ENCODE data around the gene TOB1.
A peak's percentile ranks its signal among the peaks of the same experiment; 100 is the strongest.

Gene TOB1

GRCh38 chr17:50866261-50866949 is at the start of gene TOB1:
Gene TOB1 (minus strand): TSS chr17:50866354. CDS start chr17:50864017, 2,337 bp downstream.
- peak; percentile 93 to 94 for DNase-seq (ENCODE audit: low read depth in 2 of 2)

- DNase-seq (ENCODE audit: low read depth in 2 of 2): no peak
Measured at GRCh38 chr17:50914505-50915063, 48.4 kb upstream of the TOB1 start.

- DNase-seq (ENCODE audit: low read depth in 2 of 2): no peak
Measured at GRCh38 chr17:50913120-50913519, 47.0 kb upstream of the TOB1 start.

GRCh38 chr17:50911890-50912289 is 45.7 kb upstream of the TOB1 start:
- no peak for DNase-seq (ENCODE audit: low read depth in 2 of 2)

GRCh38 chr17:50911450-50911849 is 45.3 kb upstream of the TOB1 start:
- no peak for DNase-seq (ENCODE audit: low read depth in 2 of 2)

GRCh38 chr17:50909765-50910605 is 43.8 kb upstream of the TOB1 start:
- DNase-seq (ENCODE audit: low read depth in 2 of 2): peak; percentile 39 to 50

GRCh38 chr17:50908860-50909764 is 43.0 kb upstream of the TOB1 start:
- no peak for DNase-seq (ENCODE audit: low read depth in 2 of 2)

- DNase-seq (ENCODE audit: low read depth in 2 of 2): no peak
Measured at GRCh38 chr17:50908140-50908859, 42.1 kb upstream of the TOB1 start.

- DNase-seq (ENCODE audit: low read depth in 2 of 2): no peak
Measured at GRCh38 chr17:50906443-50906842, 40.3 kb upstream of the TOB1 start.

GRCh38 chr17:50905460-50905803 is 39.3 kb upstream of the TOB1 start:
- DNase-seq (ENCODE audit: low read depth in 2 of 2): no peak

- DNase-seq (ENCODE audit: low read depth in 2 of 2): no peak
Measured at GRCh38 chr17:50904518-50905459, 38.6 kb upstream of the TOB1 start.

- no peak for DNase-seq (ENCODE audit: low read depth in 2 of 2)
Measured at GRCh38 chr17:50903604-50904517, 37.7 kb upstream of the TOB1 start.

- no peak for DNase-seq (ENCODE audit: low read depth in 2 of 2)
Measured at GRCh38 chr17:50902372-50903353, 36.5 kb upstream of the TOB1 start.

- DNase-seq (ENCODE audit: low read depth in 2 of 2): no peak
Measured at GRCh38 chr17:50900383-50900892, 34.3 kb upstream of the TOB1 start.

GRCh38 chr17:50899559-50900319 is 33.6 kb upstream of the TOB1 start:
- DNase-seq (ENCODE audit: low read depth in 2 of 2): no peak

GRCh38 chr17:50899005-50899460 is 32.9 kb upstream of the TOB1 start:
- DNase-seq (ENCODE audit: low read depth in 2 of 2): no peak
